WI38 (cell line): Measurements from ENCODE around the gene LKAAEAR1.

Experiments used
- H3K4me3 ChIP-seq: 2 replicates; pipeline ENCODE4 v1.5.1; 2011; ENCODE audit warnings: low read depth, mild to moderate bottlenecking, control low read depth, low read length
- TF ChIP-seq, protein P1 (sequence below): IDR thresholded peaks from 2 replicates; pipeline ENCODE4 v1.5.1; 2012; ENCODE audit warnings: low read depth, mild to moderate bottlenecking, control low read depth, low read length

Gene LKAAEAR1

DNA sequence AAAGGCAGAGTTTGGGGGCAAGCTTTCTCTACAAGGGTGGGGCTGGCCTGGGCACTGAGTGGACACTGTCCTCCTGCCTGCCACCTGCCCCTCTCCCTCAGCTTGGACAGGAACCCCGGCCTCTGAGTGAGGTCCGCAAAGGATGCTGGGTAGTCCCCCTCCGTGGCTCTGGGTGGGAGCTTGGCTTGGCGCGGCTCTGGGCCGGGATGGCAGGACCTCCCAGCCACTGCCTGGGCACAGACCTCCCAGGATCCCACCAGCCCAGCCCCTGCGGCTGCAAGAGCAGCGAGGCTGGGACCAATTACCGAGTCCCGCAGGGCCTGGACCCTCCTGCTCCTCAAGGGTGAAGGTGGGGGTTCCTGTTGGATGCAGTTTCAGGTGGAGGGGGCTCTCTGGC, 31.9 kb downstream of the LKAAEAR1 start:
- TF ChIP-seq, protein P1, sequence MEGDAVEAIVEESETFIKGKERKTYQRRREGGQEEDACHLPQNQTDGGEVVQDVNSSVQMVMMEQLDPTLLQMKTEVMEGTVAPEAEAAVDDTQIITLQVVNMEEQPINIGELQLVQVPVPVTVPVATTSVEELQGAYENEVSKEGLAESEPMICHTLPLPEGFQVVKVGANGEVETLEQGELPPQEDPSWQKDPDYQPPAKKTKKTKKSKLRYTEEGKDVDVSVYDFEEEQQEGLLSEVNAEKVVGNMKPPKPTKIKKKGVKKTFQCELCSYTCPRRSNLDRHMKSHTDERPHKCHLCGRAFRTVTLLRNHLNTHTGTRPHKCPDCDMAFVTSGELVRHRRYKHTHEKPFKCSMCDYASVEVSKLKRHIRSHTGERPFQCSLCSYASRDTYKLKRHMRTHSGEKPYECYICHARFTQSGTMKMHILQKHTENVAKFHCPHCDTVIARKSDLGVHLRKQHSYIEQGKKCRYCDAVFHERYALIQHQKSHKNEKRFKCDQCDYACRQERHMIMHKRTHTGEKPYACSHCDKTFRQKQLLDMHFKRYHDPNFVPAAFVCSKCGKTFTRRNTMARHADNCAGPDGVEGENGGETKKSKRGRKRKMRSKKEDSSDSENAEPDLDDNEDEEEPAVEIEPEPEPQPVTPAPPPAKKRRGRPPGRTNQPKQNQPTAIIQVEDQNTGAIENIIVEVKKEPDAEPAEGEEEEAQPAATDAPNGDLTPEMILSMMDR = no peak
- no peak overlapping the region for H3K4me3 ChIP-seq

DNA sequence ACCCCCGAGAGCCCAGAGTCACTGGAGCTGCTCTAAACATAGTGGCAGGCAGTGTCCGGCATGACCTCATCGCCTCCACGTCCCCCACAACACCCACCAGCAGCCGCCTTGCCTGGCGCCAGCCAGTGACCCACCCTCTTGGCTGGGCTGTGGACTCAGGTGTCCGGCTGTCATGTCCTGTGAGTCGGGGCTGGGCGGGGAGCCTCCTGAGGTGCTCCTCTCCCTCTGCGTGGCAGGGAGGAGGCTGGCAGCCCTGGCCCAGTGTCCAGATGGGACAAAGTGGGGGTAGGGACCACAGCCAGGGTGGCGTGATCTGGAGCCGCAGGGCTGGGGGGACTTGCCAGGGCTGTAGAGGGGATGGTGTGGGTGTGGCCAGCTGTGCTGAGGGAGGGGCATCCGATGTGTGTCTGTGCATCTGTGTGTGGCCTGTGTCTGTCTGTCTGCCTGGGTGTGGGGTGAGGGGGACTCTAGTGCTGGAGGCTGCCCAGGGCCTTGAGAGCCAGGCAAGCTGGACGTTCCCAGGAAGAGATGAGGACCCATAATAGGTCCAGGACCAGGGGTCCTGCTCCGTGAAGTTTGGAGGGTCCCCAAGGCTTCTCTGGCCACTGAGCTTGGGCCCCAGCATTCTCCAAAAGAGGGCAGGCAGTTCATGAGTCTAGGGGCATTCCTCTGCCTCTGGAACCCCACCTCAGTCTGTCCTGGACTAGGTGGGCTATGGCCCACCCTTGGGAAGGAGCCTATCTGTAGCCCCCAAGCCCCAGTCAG, 32.5 kb downstream of the LKAAEAR1 start:
- H3K4me3 ChIP-seq = no peak overlapping the region

DNA sequence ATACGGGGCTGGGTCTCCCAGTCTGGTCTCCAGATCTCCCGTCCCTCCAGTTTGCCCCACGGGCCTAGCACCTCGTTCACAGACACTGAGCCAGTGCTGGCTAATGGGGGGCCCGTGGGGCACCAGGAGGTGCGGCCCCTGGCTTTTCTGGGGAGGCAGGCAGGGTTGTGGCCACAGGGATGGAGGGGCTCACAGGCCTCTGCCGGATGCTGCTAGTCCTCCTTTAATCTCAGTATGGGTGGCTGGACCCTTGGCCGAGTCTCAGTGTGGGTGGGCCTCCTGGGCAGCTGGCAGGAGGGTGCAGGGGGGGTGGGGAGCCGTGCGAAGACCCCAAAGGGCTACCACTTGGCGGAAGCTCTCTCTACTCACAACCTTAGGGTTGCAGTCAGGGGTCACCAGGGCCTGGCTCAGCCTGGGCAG, 33.2 kb downstream of the LKAAEAR1 start:
- TF ChIP-seq, protein P1 = no peak
- no peak overlapping the region for H3K4me3 ChIP-seq

More for the DNA sequence above, 32.5 kb downstream of the LKAAEAR1 start:
- TF ChIP-seq, protein P1 = no peak

DNA sequence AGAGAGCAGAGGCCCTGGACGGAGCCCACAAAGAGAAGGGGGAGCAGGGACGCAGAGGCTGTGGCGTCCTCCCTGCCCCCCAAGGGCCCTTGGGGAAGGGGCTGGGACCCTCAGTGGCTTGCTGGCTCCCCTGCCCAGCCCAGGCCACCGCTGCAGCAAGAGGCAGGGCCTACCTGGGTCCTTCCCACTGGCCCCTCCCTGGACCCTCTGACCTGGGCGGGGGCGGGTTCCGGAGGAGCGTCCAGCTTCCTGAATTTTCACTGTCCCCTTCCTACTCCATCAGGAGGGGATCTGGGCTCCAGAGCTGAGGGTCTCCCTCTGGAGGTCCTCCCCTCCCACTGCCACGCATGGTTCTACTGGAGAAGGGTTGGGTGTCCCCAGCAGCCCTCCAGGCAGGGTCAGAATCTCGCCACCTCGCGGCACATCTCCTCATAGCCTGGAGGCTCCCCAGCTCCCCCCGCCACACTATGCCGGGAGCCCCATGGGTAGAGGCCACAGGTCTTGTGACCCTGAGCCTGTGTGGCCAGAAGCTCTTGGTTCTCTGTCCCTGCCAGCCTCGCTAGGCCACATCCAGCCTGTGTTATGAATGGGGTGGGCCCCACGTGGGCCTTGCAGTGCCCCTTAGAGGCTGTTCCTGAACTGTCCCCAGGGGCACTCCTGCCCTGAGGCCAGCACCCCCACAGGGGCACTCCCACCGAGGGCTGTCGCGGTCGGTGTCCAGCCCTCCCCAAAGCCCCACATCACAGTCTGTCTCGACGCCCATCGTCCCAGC, 33.8 kb downstream of the LKAAEAR1 start:
- no peak overlapping the region for H3K4me3 ChIP-seq

DNA sequence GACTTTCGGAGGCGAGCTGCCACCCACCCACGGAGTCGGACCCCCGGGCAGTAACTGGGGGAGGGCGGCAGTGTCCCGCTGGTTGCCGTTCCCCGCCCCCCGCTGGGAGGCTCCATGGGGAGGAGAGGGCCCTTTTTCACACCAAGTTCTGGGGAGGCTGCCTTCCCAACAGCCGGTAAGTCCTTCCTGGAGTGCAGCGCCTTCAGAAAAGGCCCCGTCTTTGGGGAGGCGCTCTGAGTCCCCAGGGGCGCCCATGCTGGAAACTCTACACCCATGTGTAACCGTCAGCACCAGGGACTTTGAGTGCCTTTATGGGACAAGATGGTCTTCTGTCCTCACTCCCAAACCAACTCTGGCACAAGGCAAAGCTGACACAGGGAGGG, 34.3 kb downstream of the LKAAEAR1 start:
- TF ChIP-seq, protein P1 = no peak
- no peak overlapping the region for H3K4me3 ChIP-seq

More for the DNA sequence above, 33.8 kb downstream of the LKAAEAR1 start:
- TF ChIP-seq, protein P1 = no peak

GRCh38 chr20:64049060-64049877, 34.9 kb downstream of the LKAAEAR1 start, which contains the start of gene SOX18:
Gene SOX18, minus strand, starts transcription at chr20:64049639. Its CDS starts 123 bp downstream, at chr20:64049516.
- TF ChIP-seq, protein P1 = no peak
- H3K4me3 ChIP-seq = no peak within 1 kb of the TSS
